SJCRH30 (cell line): ENCODE results near the gene SKAP1. TPM values are rescaled to one million over a fixed set of nuclear protein-coding genes. Genes with fewer than 3 reads are reported as not detected.
"Not testable (repeated sequence)": the region's sequence is repeated elsewhere in the genome, so short reads cannot be mapped to it uniquely, and the experiment has no call there.

Experiments used
- DNase-seq, 2 experiments: peaks; one replicate each; pipeline ENCODE4 v3.0.0-alpha.2; 2015 to 2020
- H3K27ac ChIP-seq: fragments of 250-450 bp; sonication (Bioruptor Pico); 2 replicates; pipeline ENCODE4 v1.5.1; 2020; ENCODE audit warnings: mild to moderate bottlenecking, moderate library complexity
- H3K27me3 ChIP-seq: fragments of 250-450 bp; sonication (Bioruptor Pico); 2 replicates; pipeline ENCODE4 v1.5.1; 2020; ENCODE audit warnings: mild to moderate bottlenecking, moderate library complexity
- H3K36me3 ChIP-seq: fragments of 250-450 bp; sonication (Bioruptor Pico); 2 replicates; pipeline ENCODE4 v1.5.1; 2020; ENCODE audit warnings: mild to moderate bottlenecking, moderate library complexity
- H3K4me1 ChIP-seq: fragments of 250-450 bp; sonication (Bioruptor Pico); 2 replicates; pipeline ENCODE4 v1.5.1; 2020; ENCODE audit warnings: mild to moderate bottlenecking, moderate library complexity
- H3K4me3 ChIP-seq: fragments of 250-450 bp; sonication (Bioruptor Pico); 2 replicates; pipeline ENCODE4 v1.5.1; 2020; ENCODE audit warnings: mild to moderate bottlenecking, moderate library complexity
- H3K9me3 ChIP-seq: fragments of 250-450 bp; sonication (Bioruptor Pico); replicated peaks from 2 replicates; pipeline ENCODE4 v1.5.1; 2020; ENCODE audit warnings: mild to moderate bottlenecking, moderate library complexity
- total RNA-seq: library from RNA; depleted of rRNA; stranded (reverse); fragments of >200 nt; shearing (Covaris generic); gene quantifications from 2 replicates; pipeline ENCODE4 v1.2.3, GENCODE V29; 2014

The SKAP1 gene
- total RNA-seq, 1 experiment from 2014 or later: not detected

- no peaks in the 10 kb centered on the region for H3K27me3 ChIP-seq
- H3K27ac ChIP-seq: no peak overlapping the region
- no peaks in the 10 kb centered on the region for H3K36me3 ChIP-seq
- no peaks in the 10 kb centered on the region for H3K9me3 ChIP-seq
- DNase-seq: peak in 1 of 2 experiments; percentile 62
- no peaks in the 10 kb centered on the region for H3K4me1 ChIP-seq
- H3K4me3 ChIP-seq: no peak overlapping the region
These were observed 78.1 kb downstream of the SKAP1 start for GRCh38 chr17:48351911-48352332.

GRCh38 chr17:48348352-48348751 lies 81.7 kb downstream of the SKAP1 start:
- Histone ChIP-seq H3K4me1 (no peaks in the 10 kb centered on the region), H3K27ac (no peak overlapping the region), H3K36me3 (no peaks in the 10 kb centered on the region), H3K4me3 (no peak overlapping the region), H3K9me3 (no peaks in the 10 kb centered on the region), H3K27me3 (no peaks in the 10 kb centered on the region)
- DNase-seq: no peak

DNA sequence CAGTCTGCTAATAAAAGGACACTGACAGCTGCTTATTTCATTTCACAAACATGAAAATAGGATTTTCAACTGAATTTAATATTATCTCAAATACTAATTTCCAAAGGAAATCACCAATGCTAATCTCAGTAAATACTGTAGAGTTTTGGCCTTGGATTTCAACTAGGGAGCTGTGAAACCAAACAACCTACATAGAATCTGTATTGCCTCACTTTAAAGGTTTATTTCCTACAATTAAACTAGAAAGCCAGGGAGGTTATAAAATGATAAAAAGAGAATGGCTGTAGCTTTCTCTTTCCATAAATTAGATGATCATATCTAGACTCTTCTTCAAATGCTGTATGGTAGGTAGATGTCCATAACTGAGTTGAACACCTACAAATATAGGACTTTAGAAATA lies 82.8 kb downstream of the SKAP1 start:
- Histone ChIP-seq H3K4me3 (no peak overlapping the region), H3K36me3 (no peaks in the 10 kb centered on the region), H3K27ac (no peak overlapping the region), H3K4me1 (no peaks in the 10 kb centered on the region), H3K9me3 (no peaks in the 10 kb centered on the region), H3K27me3 (no peaks in the 10 kb centered on the region)
- no peak for DNase-seq

- Histone ChIP-seq H3K27me3 (no peaks in the 10 kb centered on the region), H3K36me3 (no peaks in the 10 kb centered on the region), H3K9me3 (no peaks in the 10 kb centered on the region), H3K4me1 (no peaks in the 10 kb centered on the region), H3K27ac (no peak overlapping the region), H3K4me3 (no peak overlapping the region)
- DNase-seq: no peak
These were observed 85.8 kb downstream of the SKAP1 start for GRCh38 chr17:48344251-48344650.

DNA sequence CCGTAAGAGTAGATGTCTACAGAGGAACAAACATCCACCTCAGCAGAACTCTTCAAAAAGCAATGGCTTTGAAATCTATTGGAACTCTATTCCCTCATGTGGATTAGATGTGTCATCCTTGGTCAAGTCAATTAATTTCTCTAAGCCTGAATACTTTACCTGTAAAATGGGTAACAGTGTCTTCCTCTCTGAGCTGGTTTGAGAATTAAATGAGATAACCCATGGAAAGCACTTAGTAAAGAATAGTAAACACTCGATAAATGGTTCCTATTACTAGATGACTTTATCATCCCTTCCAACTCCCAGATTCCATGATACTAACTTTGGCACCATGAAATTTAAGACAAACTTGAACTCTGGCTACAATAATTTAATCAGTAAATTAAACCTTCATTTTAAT lies 89.1 kb downstream of the SKAP1 start:
- Histone ChIP-seq H3K4me3 (no peak overlapping the region), H3K4me1 (no peaks in the 10 kb centered on the region), H3K27ac (no peak overlapping the region), H3K36me3 (no peaks in the 10 kb centered on the region), H3K9me3 (no peaks in the 10 kb centered on the region), H3K27me3 (no peaks in the 10 kb centered on the region)
- DNase-seq: no peak

- Histone ChIP-seq H3K27me3 (no peaks in the 10 kb centered on the region), H3K4me1 (no peaks in the 10 kb centered on the region), H3K36me3 (no peaks in the 10 kb centered on the region), H3K4me3 (no peak overlapping the region), H3K9me3 (no peaks in the 10 kb centered on the region), H3K27ac (no peak overlapping the region)
- DNase-seq: no peak
These were observed 91.3 kb downstream of the SKAP1 start for GRCh38 chr17:48338720-48339119.

- not testable (repeated sequence) for H3K36me3 ChIP-seq, H3K9me3 ChIP-seq, H3K27me3 ChIP-seq, DNase-seq, H3K4me3 ChIP-seq, H3K27ac ChIP-seq, H3K4me1 ChIP-seq
These were observed 92.1 kb downstream of the SKAP1 start for GRCh38 chr17:48337903-48338302.

- H3K27me3 ChIP-seq: peaks cover 4% of the 10 kb centered on the region; the same call in 1 of the 2 replicates
These were observed 93.0 kb downstream of the SKAP1 start for GRCh38 chr17:48336986-48337385.

GRCh38 chr17:48335858-48336500 lies 94.0 kb downstream of the SKAP1 start:
- DNase-seq: peak in 1 of 2 experiments; percentile 80

More at GRCh38 chr17:48336986-48337385, 93.0 kb downstream of the SKAP1 start:
- no peak for DNase-seq
- no peaks in the 10 kb centered on the region for H3K4me1 ChIP-seq
- no peaks in the 10 kb centered on the region for H3K9me3 ChIP-seq
- no peak overlapping the region for H3K4me3 ChIP-seq
- H3K36me3 ChIP-seq: no peaks in the 10 kb centered on the region
- no peak overlapping the region for H3K27ac ChIP-seq

DNA sequence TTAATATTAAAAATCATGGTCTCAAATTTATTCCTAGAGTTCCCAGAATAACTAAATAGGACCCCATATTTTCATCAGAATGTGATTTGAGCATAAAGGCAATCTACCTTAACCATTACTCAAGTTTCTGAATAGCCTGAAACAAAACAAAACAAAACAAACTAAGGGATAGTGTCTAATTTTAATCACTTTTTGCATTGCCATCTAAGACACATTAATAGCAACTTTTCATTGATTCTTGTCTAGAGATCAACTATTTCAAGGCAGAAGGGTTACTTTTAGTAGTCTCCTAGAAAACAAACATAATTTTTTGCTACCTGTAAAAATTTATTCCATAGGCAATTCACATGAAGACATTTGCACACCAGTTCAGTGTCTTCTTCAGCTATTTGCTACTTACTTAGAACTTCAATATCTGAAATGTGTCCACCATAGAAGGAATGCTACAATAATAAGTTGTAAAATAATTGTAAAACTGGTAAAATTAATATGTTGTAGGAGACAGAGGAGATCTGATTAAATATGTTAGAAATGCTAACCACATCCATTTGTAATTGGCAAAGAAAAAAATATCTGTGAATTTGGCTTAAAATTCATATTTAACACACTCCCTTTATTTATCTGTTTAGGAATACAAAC lies 94.7 kb downstream of the SKAP1 start:
- Histone ChIP-seq H3K9me3 (no peaks in the 10 kb centered on the region), H3K27me3 (peaks cover 4% of the 10 kb centered on the region; the same call in 1 of the 2 replicates), H3K4me3 (no peak overlapping the region), H3K36me3 (no peaks in the 10 kb centered on the region), H3K27ac (no peak overlapping the region), H3K4me1 (no peaks in the 10 kb centered on the region)
- DNase-seq: no peak

More at GRCh38 chr17:48335858-48336500, 94.0 kb downstream of the SKAP1 start:
- no peak overlapping the region for H3K4me3 ChIP-seq
- no peaks in the 10 kb centered on the region for H3K36me3 ChIP-seq
- H3K27ac ChIP-seq: no peak overlapping the region
- no peaks in the 10 kb centered on the region for H3K9me3 ChIP-seq
- H3K4me1 ChIP-seq: no peaks in the 10 kb centered on the region
- peaks cover 4% of the 10 kb centered on the region; the same call in 1 of the 2 replicates for H3K27me3 ChIP-seq

DNA sequence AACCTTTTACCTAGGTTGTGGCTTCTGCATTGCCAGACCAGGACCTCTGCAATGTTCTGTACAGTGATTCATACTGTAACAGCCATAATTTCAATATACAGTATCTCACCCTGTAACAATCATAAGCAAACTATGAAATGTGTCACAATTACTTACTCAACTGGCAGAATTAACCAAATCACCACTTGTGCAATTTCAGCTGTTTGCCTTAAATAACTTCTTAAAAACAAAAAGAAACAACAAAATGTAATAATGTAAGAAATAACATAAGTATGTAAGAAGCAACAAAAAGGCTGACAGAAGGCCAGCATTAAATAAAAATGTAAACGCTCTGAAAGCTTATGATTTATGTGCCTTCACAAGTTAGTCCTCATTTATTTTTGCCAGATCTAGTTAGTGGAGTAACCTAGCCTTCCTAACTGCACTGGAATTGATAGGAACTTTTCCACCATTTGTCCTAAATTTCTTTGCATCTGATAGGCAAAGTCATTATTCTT lies 96.9 kb downstream of the SKAP1 start:
- H3K27ac ChIP-seq: no peak overlapping the region
- no peaks in the 10 kb centered on the region for H3K36me3 ChIP-seq
- peaks cover 4% of the 10 kb centered on the region; the same call in 1 of the 2 replicates for H3K27me3 ChIP-seq
- H3K4me3 ChIP-seq: no peak overlapping the region
- H3K4me1 ChIP-seq: no peaks in the 10 kb centered on the region
- DNase-seq: no peak
- H3K9me3 ChIP-seq: no peaks in the 10 kb centered on the region

- Histone ChIP-seq H3K36me3 (no peaks in the 10 kb centered on the region), H3K4me1 (no peaks in the 10 kb centered on the region), H3K27me3 (peaks cover 4% of the 10 kb centered on the region; the same call in 1 of the 2 replicates), H3K4me3 (no peak overlapping the region), H3K27ac (no peak overlapping the region), H3K9me3 (no peaks in the 10 kb centered on the region)
- no peak for DNase-seq
These were observed 99.1 kb downstream of the SKAP1 start for GRCh38 chr17:48330887-48331286.

DNA sequence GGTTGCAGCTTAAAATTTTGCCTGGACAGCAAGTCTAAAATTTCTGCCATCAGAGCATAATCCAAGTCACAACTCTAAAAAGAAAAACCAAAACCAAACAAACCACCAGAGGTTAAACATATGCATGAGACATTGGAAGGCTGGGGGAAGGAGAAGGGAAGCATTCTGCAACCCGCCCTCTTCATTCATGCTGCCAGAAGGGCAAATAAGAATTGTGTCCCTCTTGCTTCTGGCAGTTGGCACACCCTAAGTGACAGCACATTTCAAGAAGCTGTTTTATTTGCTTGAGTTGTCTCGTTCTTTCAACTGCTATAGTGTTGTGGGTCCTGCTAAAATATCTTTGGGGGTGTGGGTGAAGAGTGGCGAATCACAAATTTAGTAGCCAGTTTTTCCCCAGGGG lies 99.6 kb downstream of the SKAP1 start:
- no peak for DNase-seq
- Histone ChIP-seq H3K36me3 (no peaks in the 10 kb centered on the region), H3K27me3 (peaks cover 4% of the 10 kb centered on the region; the same call in 1 of the 2 replicates), H3K4me1 (no peaks in the 10 kb centered on the region), H3K4me3 (no peak overlapping the region), H3K27ac (no peak overlapping the region), H3K9me3 (no peaks in the 10 kb centered on the region)

DNA sequence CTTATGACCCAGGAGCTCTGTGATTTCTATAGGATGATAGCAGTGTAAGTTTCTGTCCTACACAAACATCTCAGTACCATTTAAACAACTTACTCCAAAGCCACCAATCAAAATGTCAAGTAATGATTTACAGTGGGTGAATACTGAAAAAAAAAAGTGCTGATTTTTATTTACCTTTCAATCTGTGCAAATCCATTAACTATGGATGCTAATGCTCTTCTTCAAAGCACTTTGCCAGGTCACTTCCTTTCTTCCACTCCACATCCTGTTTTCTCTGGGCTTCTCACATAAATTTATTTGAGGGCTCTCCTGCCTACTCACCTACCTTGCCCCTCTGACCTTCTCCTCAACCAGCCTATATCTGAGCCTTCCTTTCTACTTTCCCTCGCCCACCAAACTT lies 101.6 kb downstream of the SKAP1 start:
- Histone ChIP-seq H3K4me3 (no peak overlapping the region), H3K27ac (no peak overlapping the region), H3K27me3 (peaks cover 4% of the 10 kb centered on the region; the same call in 1 of the 2 replicates), H3K36me3 (no peaks in the 10 kb centered on the region), H3K9me3 (no peaks in the 10 kb centered on the region), H3K4me1 (no peaks in the 10 kb centered on the region)
- no peak for DNase-seq

GRCh38 chr17:48326310-48326709 lies 103.7 kb downstream of the SKAP1 start:
- Histone ChIP-seq H3K27me3 (no peaks in the 10 kb centered on the region; the same call in 1 of the 2 replicates), H3K27ac (no peak overlapping the region), H3K4me3 (no peak overlapping the region), H3K4me1 (no peaks in the 10 kb centered on the region), H3K36me3 (no peaks in the 10 kb centered on the region), H3K9me3 (no peaks in the 10 kb centered on the region)
- DNase-seq: no peak
